Measurements from ENCODE around the gene DEFB108B.
"Not testable (repeated sequence)": the region's sequence is repeated elsewhere in the genome, so short reads cannot be mapped to it uniquely, and the experiment has no call there.

DEFB108B gene, protein sequence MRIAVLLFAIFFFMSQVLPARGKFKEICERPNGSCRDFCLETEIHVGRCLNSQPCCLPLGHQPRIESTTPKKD

DNA sequence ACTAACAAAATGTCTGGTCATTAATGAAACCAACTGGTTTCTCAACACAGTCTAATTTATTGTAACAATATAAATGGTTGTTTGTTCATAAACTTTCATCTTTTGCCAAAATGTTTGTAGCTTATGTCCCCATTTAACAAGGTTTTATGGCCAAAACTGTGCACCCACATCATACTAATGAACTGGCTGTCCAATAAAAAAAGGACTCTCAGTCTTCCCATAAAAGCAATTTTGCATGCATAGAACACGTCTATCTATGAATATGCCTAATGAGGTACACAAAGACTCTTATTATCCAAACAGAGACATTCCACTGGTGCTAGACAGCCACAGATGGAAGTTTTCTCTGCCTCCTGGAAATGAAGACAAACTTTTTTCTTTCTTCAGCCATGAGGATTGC, at the start of gene DEFB108B:
Gene DEFB108B (plus strand): TSS at position 390 of the 400 bp plus-strand sequence. CDS start 0 bp downstream, at position 390.
- in situ Hi-C loops (cut with MboI; ENCODE audit: low pct_unique_long_range_greater_than_20kb, low sequenced_read_pairs, unreplicated experiment): not testable (repeated sequence)

GRCh38 chr11:71786114-71786847, 46.7 kb upstream of the DEFB108B start:
- DNase-seq (ENCODE audit: low spot score): peak; percentile 82

More for the DNA sequence above, at the start of gene DEFB108B:
- DNase-seq (ENCODE audit: low spot score): not testable (repeated sequence)

GRCh38 chr11:71786848-71787097, 46.2 kb upstream of the DEFB108B start:
- peak; percentile 94 for DNase-seq (ENCODE audit: low spot score)
- in situ Hi-C loops (cut with MboI; ENCODE audit: low pct_unique_long_range_greater_than_20kb, low sequenced_read_pairs, unreplicated experiment): not testable (repeated sequence)

More at GRCh38 chr11:71786114-71786847, 46.7 kb upstream of the DEFB108B start:
- in situ Hi-C loops (cut with MboI; ENCODE audit: low pct_unique_long_range_greater_than_20kb, low sequenced_read_pairs, unreplicated experiment): not testable (repeated sequence)

- peak; percentile 90 for DNase-seq (ENCODE audit: low spot score)
- in situ Hi-C loops (cut with MboI; ENCODE audit: low pct_unique_long_range_greater_than_20kb, low sequenced_read_pairs, unreplicated experiment): no loop called here
- TF ChIP-seq, protein P1, sequence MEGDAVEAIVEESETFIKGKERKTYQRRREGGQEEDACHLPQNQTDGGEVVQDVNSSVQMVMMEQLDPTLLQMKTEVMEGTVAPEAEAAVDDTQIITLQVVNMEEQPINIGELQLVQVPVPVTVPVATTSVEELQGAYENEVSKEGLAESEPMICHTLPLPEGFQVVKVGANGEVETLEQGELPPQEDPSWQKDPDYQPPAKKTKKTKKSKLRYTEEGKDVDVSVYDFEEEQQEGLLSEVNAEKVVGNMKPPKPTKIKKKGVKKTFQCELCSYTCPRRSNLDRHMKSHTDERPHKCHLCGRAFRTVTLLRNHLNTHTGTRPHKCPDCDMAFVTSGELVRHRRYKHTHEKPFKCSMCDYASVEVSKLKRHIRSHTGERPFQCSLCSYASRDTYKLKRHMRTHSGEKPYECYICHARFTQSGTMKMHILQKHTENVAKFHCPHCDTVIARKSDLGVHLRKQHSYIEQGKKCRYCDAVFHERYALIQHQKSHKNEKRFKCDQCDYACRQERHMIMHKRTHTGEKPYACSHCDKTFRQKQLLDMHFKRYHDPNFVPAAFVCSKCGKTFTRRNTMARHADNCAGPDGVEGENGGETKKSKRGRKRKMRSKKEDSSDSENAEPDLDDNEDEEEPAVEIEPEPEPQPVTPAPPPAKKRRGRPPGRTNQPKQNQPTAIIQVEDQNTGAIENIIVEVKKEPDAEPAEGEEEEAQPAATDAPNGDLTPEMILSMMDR (IDR thresholded peaks at IDR 0.05; ENCODE audit: extremely low read depth, insufficient read depth, missing control alignments): no peak
Observed at GRCh38 chr11:71787098-71787823, 45.7 kb upstream of the DEFB108B start.

GRCh38 chr11:71787824-71788454, 45.1 kb upstream of the DEFB108B start:
- in situ Hi-C loops (cut with MboI; ENCODE audit: low pct_unique_long_range_greater_than_20kb, low sequenced_read_pairs, unreplicated experiment); DNase-seq (ENCODE audit: low spot score): not testable (repeated sequence)

GRCh38 chr11:71789444-71790196, 43.4 kb upstream of the DEFB108B start:
- in situ Hi-C loops (cut with MboI; ENCODE audit: low pct_unique_long_range_greater_than_20kb, low sequenced_read_pairs, unreplicated experiment); DNase-seq (ENCODE audit: low spot score): not testable (repeated sequence)

GRCh38 chr11:71791111-71791510, 41.9 kb upstream of the DEFB108B start:
- DNase-seq (ENCODE audit: low spot score); in situ Hi-C loops (cut with MboI; ENCODE audit: low pct_unique_long_range_greater_than_20kb, low sequenced_read_pairs, unreplicated experiment): not testable (repeated sequence)

DNA sequence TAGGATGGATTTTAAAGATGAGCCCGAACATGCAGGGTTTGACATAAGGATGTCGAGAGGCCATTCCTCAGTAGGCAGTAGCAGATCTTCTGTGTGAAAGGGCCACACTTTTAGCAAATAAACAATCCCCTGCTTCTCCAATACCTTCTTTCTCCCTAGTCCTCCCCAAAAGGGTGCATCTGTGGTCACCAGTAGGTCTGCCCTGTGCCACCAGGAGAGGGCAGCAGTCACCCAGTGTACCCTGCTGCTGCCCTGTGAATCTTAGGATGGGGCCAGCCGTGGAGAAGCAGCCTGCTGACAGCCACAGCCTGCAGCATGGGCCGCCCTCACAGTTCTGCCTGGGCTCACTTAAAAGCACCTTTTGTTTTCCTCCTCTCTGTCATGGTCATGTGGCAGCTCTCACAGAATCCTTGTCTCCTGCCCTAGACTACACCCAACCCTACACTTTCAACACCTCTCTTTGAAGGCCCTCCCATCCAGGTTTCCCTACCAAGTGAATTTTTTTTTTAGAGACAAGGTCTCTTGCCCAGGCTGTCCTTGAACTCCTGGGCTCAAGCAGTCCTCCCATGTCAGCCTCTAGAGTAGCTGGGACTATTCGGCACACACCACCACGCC, 40.3 kb upstream of the DEFB108B start:
- TF ChIP-seq, protein P1 (IDR thresholded peaks at IDR 0.05; ENCODE audit: extremely low read depth, insufficient read depth, missing control alignments): peak; percentile 63
- in situ Hi-C loops (cut with MboI; ENCODE audit: low pct_unique_long_range_greater_than_20kb, low sequenced_read_pairs, unreplicated experiment): not testable (repeated sequence)
- DNase-seq (ENCODE audit: low spot score): peak; percentile 23

DNA sequence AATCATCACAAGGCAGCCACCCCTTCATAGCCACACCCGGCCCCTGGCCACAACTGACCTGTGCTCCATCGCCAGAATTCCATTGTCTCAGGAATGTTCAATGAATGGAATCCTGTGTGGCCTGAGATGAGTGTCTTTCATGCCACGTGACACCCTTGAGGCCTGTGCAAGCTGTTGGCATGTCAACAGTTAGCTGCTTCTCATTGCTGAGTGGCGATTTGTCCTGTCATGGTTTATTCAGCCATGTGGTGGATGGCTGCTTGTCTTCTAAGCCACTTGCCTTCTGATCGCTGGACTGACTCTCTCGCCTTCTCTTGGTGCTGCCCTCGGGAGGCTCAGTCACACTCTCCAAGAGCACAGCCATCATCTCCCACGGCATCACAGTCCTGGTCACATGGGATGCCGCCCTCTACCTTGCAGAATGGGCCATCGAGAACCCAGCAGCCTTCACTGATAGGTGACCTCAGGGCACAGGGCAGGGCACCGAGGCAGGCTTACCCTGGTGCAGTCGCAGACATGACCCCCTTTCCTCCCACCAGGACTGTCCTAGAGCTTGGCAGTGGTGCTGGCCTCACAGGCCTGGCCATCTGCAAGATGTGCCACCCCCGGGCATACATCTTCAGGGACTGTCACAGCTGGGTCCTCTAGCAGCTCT, 38.5 kb upstream of the DEFB108B start:
- DNase-seq (ENCODE audit: low spot score); in situ Hi-C loops (cut with MboI; ENCODE audit: low pct_unique_long_range_greater_than_20kb, low sequenced_read_pairs, unreplicated experiment): not testable (repeated sequence)

- in situ Hi-C loops (cut with MboI; ENCODE audit: low pct_unique_long_range_greater_than_20kb, low sequenced_read_pairs, unreplicated experiment); DNase-seq (ENCODE audit: low spot score): not testable (repeated sequence)
Observed at GRCh38 chr11:71795236-71795635, 37.8 kb upstream of the DEFB108B start.

- DNase-seq (ENCODE audit: low spot score); in situ Hi-C loops (cut with MboI; ENCODE audit: low pct_unique_long_range_greater_than_20kb, low sequenced_read_pairs, unreplicated experiment): not testable (repeated sequence)
Observed at GRCh38 chr11:71796016-71796415, 37.0 kb upstream of the DEFB108B start.

DNA sequence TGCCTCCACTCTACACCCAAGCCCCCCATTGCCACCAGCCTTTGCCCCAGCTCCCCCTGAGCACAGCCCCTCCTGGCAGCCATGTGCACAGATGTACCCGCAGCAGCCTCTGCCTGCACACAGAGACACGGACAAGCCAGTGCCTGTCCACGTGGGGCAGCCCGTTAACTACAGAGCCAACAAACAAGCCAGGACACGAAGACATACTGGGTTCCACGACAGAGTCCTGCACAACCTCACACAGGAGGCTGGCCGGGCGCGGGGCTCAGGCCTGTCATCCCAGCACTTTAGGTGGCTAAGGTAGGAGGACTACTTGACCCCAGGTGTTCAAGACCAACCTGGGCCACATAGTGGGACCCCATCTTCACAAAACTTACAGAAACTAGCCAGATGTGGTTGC, 36.2 kb upstream of the DEFB108B start:
- DNase-seq (ENCODE audit: low spot score); in situ Hi-C loops (cut with MboI; ENCODE audit: low pct_unique_long_range_greater_than_20kb, low sequenced_read_pairs, unreplicated experiment): not testable (repeated sequence)

GRCh38 chr11:71799556-71800128, 33.4 kb upstream of the DEFB108B start:
- in situ Hi-C loops (cut with MboI; ENCODE audit: low pct_unique_long_range_greater_than_20kb, low sequenced_read_pairs, unreplicated experiment): not testable (repeated sequence)

More at GRCh38 chr11:71799556-71800128, 33.4 kb upstream of the DEFB108B start:
- not testable (repeated sequence) for DNase-seq (ENCODE audit: low spot score)
